Stomach smooth muscle (tissue), 2 donors: ENCODE results near the gene IL31RA.
"Not testable (repeated sequence)": the region's sequence is repeated elsewhere in the genome, so short reads cannot be mapped to it uniquely, and the experiment has no call there.

ENCODE experiments used
- H3K27ac ChIP-seq: one replicate; pipeline ENCODE4 v1.7.0; 2013; ENCODE audit warnings: mild to moderate bottlenecking, low read length, inconsistent platforms
- H3K27me3 ChIP-seq, 2 donors: one replicate each; pipeline ENCODE4 v1.7.0; 2013; ENCODE audit warnings: low read length in 2 of 2; ENCODE audit not compliant: insufficient read depth in 2 of 2, control insufficient read depth in 1 of 2
- H3K36me3 ChIP-seq, 2 donors: one replicate each; pipeline ENCODE4 v1.7.0; 2013; ENCODE audit warnings: low read length in 2 of 2; ENCODE audit not compliant: control insufficient read depth in 2 of 2, insufficient read depth in 2 of 2
- H3K4me1 ChIP-seq: one replicate; pipeline ENCODE4 v1.7.0; 2013; ENCODE audit warnings: low read length; ENCODE audit not compliant: control insufficient read depth, insufficient read depth
- H3K4me3 ChIP-seq, 2 donors: one replicate each; pipeline ENCODE4 v1.7.0; 2013; ENCODE audit warnings: low read length in 2 of 2
- H3K9ac ChIP-seq, 2 donors: one replicate each; pipeline ENCODE4 v1.7.0; 2013; ENCODE audit warnings: low read length in 2 of 2, mild to moderate bottlenecking in 1 of 2
- H3K9me3 ChIP-seq, 2 donors: one replicate each; pipeline ENCODE4 v1.7.0; 2013; ENCODE audit warnings: low read length in 2 of 2; ENCODE audit not compliant: control insufficient read depth in 2 of 2
- donor health status: healthy.
- donor health status: Pancreatic carcinoma.

Gene IL31RA

GRCh38 chr5:55935371-55935770 is 84.2 kb downstream of the IL31RA start:
- H3K9me3 ChIP-seq: no peaks in the 10 kb centered on the region
- no peak overlapping the region for H3K4me3 ChIP-seq
- no peaks in the 10 kb centered on the region for H3K27me3 ChIP-seq
- peaks cover 4 to 15% of the 10 kb centered on the region in 2 donors for H3K36me3 ChIP-seq
- no peak overlapping the region for H3K9ac ChIP-seq
- no peak overlapping the region for H3K27ac ChIP-seq
- no peaks in the 10 kb centered on the region for H3K4me1 ChIP-seq

- no peaks in the 10 kb centered on the region for H3K9me3 ChIP-seq
- H3K27ac ChIP-seq: no peak overlapping the region
- no peak overlapping the region for H3K4me3 ChIP-seq
- no peaks in the 10 kb centered on the region for H3K27me3 ChIP-seq
- peaks cover 8 to 18% of the 10 kb centered on the region in 2 donors for H3K36me3 ChIP-seq
- no peak overlapping the region for H3K9ac ChIP-seq
- no peaks in the 10 kb centered on the region for H3K4me1 ChIP-seq
These were observed 85.0 kb downstream of the IL31RA start for GRCh38 chr5:55936100-55936693.

GRCh38 chr5:55937598-55937997 is 86.4 kb downstream of the IL31RA start:
- not testable (repeated sequence) for H3K27ac ChIP-seq, H3K27me3 ChIP-seq, H3K9me3 ChIP-seq, H3K4me3 ChIP-seq, H3K4me1 ChIP-seq, H3K9ac ChIP-seq
- H3K36me3 ChIP-seq: peaks cover 17 to 25% of the 10 kb centered on the region in 2 donors

GRCh38 chr5:55941154-55941553 is 90.0 kb downstream of the IL31RA start:
- H3K4me3 ChIP-seq, H3K27me3 ChIP-seq, H3K27ac ChIP-seq, H3K9ac ChIP-seq, H3K9me3 ChIP-seq, H3K4me1 ChIP-seq: not testable (repeated sequence)
- H3K36me3 ChIP-seq: peaks cover 18 to 30% of the 10 kb centered on the region in 2 donors

GRCh38 chr5:55959208-55959607 is 108.1 kb downstream of the IL31RA start:
- Histone ChIP-seq H3K4me1 (no peaks in the 10 kb centered on the region), H3K27me3 (no peaks in the 10 kb centered on the region), H3K9me3 (no peaks in the 10 kb centered on the region), H3K9ac (no peak overlapping the region), H3K27ac (no peak overlapping the region), H3K4me3 (no peak overlapping the region), H3K36me3 (peaks cover 22 to 27% of the 10 kb centered on the region in 2 donors)

- no peak overlapping the region for H3K27ac ChIP-seq
- no peaks in the 10 kb centered on the region for H3K9me3 ChIP-seq
- H3K36me3 ChIP-seq: peaks cover 12 to 19% of the 10 kb centered on the region in 2 donors
- H3K4me1 ChIP-seq: no peaks in the 10 kb centered on the region
- no peak overlapping the region for H3K4me3 ChIP-seq
- no peak overlapping the region for H3K9ac ChIP-seq
- no peaks in the 10 kb centered on the region for H3K27me3 ChIP-seq
These were observed 109.6 kb downstream of the IL31RA start for GRCh38 chr5:55960779-55961178.

GRCh38 chr5:55965525-55965924 is 114.4 kb downstream of the IL31RA start:
- Histone ChIP-seq H3K9ac (no peak overlapping the region), H3K9me3 (no peaks in the 10 kb centered on the region), H3K27me3 (no peaks in the 10 kb centered on the region), H3K4me1 (no peaks in the 10 kb centered on the region), H3K4me3 (no peak overlapping the region), H3K36me3 (peaks cover 7 to 21% of the 10 kb centered on the region in 2 donors), H3K27ac (no peak overlapping the region)

- Histone ChIP-seq H3K9ac (no peak overlapping the region), H3K27ac (no peak overlapping the region), H3K27me3 (no peaks in the 10 kb centered on the region), H3K36me3 (peaks cover 2 to 17% of the 10 kb centered on the region in 2 donors), H3K4me3 (no peak overlapping the region), H3K9me3 (no peaks in the 10 kb centered on the region), H3K4me1 (no peaks in the 10 kb centered on the region)
These were observed 115.1 kb downstream of the IL31RA start for GRCh38 chr5:55966284-55966683.

GRCh38 chr5:55969956-55970355 is 118.8 kb downstream of the IL31RA start:
- Histone ChIP-seq H3K9me3 (no peaks in the 10 kb centered on the region), H3K36me3 (peaks cover 13% of the 10 kb centered on the region in 2 donors), H3K4me1 (no peaks in the 10 kb centered on the region), H3K27ac (no peak overlapping the region), H3K4me3 (no peak overlapping the region), H3K27me3 (no peaks in the 10 kb centered on the region), H3K9ac (no peak overlapping the region)
